MM.1S (cell line): Measurements from ENCODE around the gene SLC25A20.

Experiments
- DNase-seq: peaks from one replicate; pipeline ENCODE4 v3.0.0-alpha.2; 2015
- H2AFZ ChIP-seq: fragments of 300-600 bp; sonication (generic); 2 replicates; pipeline ENCODE4 v1.6.0; 2016; ENCODE audit warnings: antibody characterized with exemption, low read length
- H3F3A ChIP-seq: fragments of 300-600 bp; sonication (generic); 2 replicates; pipeline ENCODE4 v1.6.1; 2016; ENCODE audit warnings: mild to moderate bottlenecking, antibody characterized with exemption, low read length, moderate library complexity, mixed read lengths; ENCODE audit not compliant: insufficient read depth
- H3K27ac ChIP-seq: fragments of 300-600 bp; sonication (generic); 2 replicates; pipeline ENCODE4 v1.5.1; 2016; ENCODE audit warnings: mild to moderate bottlenecking, low read length
- H3K27me3 ChIP-seq: fragments of 300-600 bp; sonication (generic); replicated peaks from 2 replicates; pipeline ENCODE4 v1.6.0; 2016; ENCODE audit warnings: low read length; ENCODE audit not compliant: insufficient read depth
- H3K36me3 ChIP-seq: fragments of 300-600 bp; sonication (generic); replicated peaks from 2 replicates; pipeline ENCODE4 v1.6.1; 2016; ENCODE audit warnings: mild to moderate bottlenecking, low read length, mixed read lengths; ENCODE audit not compliant: insufficient read depth
- H3K4me1 ChIP-seq: fragments of 300-600 bp; sonication (generic); 2 replicates; pipeline ENCODE4 v1.6.1; 2016; ENCODE audit warnings: low read length, mixed read lengths
- H3K4me2 ChIP-seq: fragments of 300-600 bp; sonication (generic); 2 replicates; pipeline ENCODE4 v1.6.0; 2016; ENCODE audit warnings: low read depth, low read length
- H3K4me3 ChIP-seq: fragments of 300-600 bp; sonication (generic); 2 replicates; pipeline ENCODE4 v1.5.1; 2016; ENCODE audit warnings: low read length, mixed read lengths
- H3K79me2 ChIP-seq: fragments of 300-600 bp; sonication (generic); 2 replicates; pipeline ENCODE4 v1.6.1; 2016; ENCODE audit warnings: mixed run types, low read length, mixed read lengths
- H3K9ac ChIP-seq: fragments of 300-600 bp; sonication (generic); 2 replicates; pipeline ENCODE4 v1.6.1; 2016; ENCODE audit warnings: low read length, mixed read lengths
- H3K9me2 ChIP-seq: fragments of 300-600 bp; sonication (generic); replicated peaks from 2 replicates; pipeline ENCODE4 v1.6.1; 2016; ENCODE audit warnings: mild to moderate bottlenecking, low read length, mixed read lengths; ENCODE audit not compliant: insufficient read depth
- H3K9me3 ChIP-seq: fragments of 300-600 bp; sonication (generic); replicated peaks from 2 replicates; pipeline ENCODE4 v1.6.1; 2016; ENCODE audit warnings: mild to moderate bottlenecking, low read length, mixed read lengths; ENCODE audit not compliant: insufficient read depth
- H4K20me1 ChIP-seq: fragments of 300-600 bp; sonication (generic); 2 replicates; pipeline ENCODE4 v1.6.1; 2016; ENCODE audit warnings: mild to moderate bottlenecking, low read length, moderate library complexity, mixed read lengths; ENCODE audit not compliant: insufficient read depth
- CTCF ChIP-seq: fragments of 300-600 bp; sonication (generic); IDR thresholded peaks from 2 replicates; pipeline ENCODE4 v1.5.1; 2016; ENCODE audit warnings: antibody characterized with exemption, low read length, mixed read lengths
- EZH2 ChIP-seq: fragments of 300-600 bp; sonication (generic); optimal IDR thresholded peaks from 2 replicates; pipeline ENCODE3; 2017; ENCODE audit warnings: low read depth, mild to moderate bottlenecking, antibody characterized with exemption, low read length, mixed read lengths
- EZH2phosphoT487 ChIP-seq: fragments of 300-600 bp; sonication (generic); IDR thresholded peaks from 2 replicates; pipeline ENCODE4 v1.6.1; 2018; ENCODE audit warnings: antibody characterized with exemption, low read length

The SLC25A20 gene

GRCh38 chr3:48819234-48820221 lies 79.2 kb downstream of the SLC25A20 start:
- Histone ChIP-seq H3K9ac (no peak overlapping the region), H3F3A (no peaks in the 10 kb centered on the region), H3K27ac (no peak overlapping the region), H3K9me2 (no peaks in the 10 kb centered on the region), H3K4me2 (no peak overlapping the region), H4K20me1 (no peaks in the 10 kb centered on the region), H3K4me3 (no peak overlapping the region), H3K79me2 (peaks cover 26% of the 10 kb centered on the region; the same call in 1 of the 2 replicates), H3K9me3 (no peaks in the 10 kb centered on the region), H3K27me3 (no peaks in the 10 kb centered on the region), H2AFZ (no peak overlapping the region), H3K36me3 (no peaks in the 10 kb centered on the region), H3K4me1 (no peaks in the 10 kb centered on the region)
- DNase-seq: no peak
- no peak for TF ChIP-seq CTCF
- no peak for TF ChIP-seq EZH2
- TF ChIP-seq EZH2phosphoT487: no peak

GRCh38 chr3:48811524-48811923 lies 87.2 kb downstream of the SLC25A20 start:
- no peak overlapping the region for H3K4me2 ChIP-seq
- H3F3A ChIP-seq: no peaks in the 10 kb centered on the region; the same call in 1 of the 2 replicates
- no peaks in the 10 kb centered on the region for H3K36me3 ChIP-seq
- no peaks in the 10 kb centered on the region for H3K4me1 ChIP-seq
- DNase-seq: no peak
- H4K20me1 ChIP-seq: no peaks in the 10 kb centered on the region
- no peaks in the 10 kb centered on the region for H3K9me2 ChIP-seq
- peaks cover 14% of the 10 kb centered on the region; the same call in 1 of the 2 replicates for H3K79me2 ChIP-seq
- H3K27ac ChIP-seq: no peak overlapping the region
- no peak overlapping the region for H3K4me3 ChIP-seq
- no peak for TF ChIP-seq EZH2
- no peak for TF ChIP-seq CTCF
- no peak for TF ChIP-seq EZH2phosphoT487
- no peaks in the 10 kb centered on the region for H3K9me3 ChIP-seq
- H3K9ac ChIP-seq: no peak overlapping the region
- no peaks in the 10 kb centered on the region for H3K27me3 ChIP-seq
- H2AFZ ChIP-seq: no peak overlapping the region
